Neuronal stem cell (in vitro differentiated cells): ENCODE measurements around the gene MX2.

ENCODE experiments used
- DNase-seq: peaks from one replicate; pipeline ENCODE4 v3.0.0-alpha.2; 2013; ENCODE audit warnings: low spot score
- H2AFZ ChIP-seq: one replicate; pipeline ENCODE4 v1.6.1; 2013; ENCODE audit warnings: mild to moderate bottlenecking, low read length, inconsistent platforms
- H2AK5ac ChIP-seq: 2 replicates; pipeline ENCODE4 v1.6.1; 2013; ENCODE audit warnings: low read depth, mild to moderate bottlenecking, inconsistent platforms, low read length, moderate library complexity, mixed read lengths
- H2BK120ac ChIP-seq: 2 replicates; pipeline ENCODE4 v1.6.1; 2013; ENCODE audit warnings: low read depth, mild to moderate bottlenecking, inconsistent platforms, low read length, moderate library complexity, mixed read lengths
- H2BK12ac ChIP-seq: one replicate; pipeline ENCODE4 v1.6.1; 2013; ENCODE audit warnings: low read length, inconsistent platforms
- H2BK15ac ChIP-seq: 2 replicates; pipeline ENCODE4 v1.6.1; 2013; ENCODE audit warnings: mild to moderate bottlenecking, low read length, inconsistent platforms, mixed read lengths
- H2BK5ac ChIP-seq: one replicate; pipeline ENCODE4 v1.6.1; 2013; ENCODE audit warnings: inconsistent platforms, mild to moderate bottlenecking, low read length, moderate library complexity
- H3K14ac ChIP-seq: one replicate; pipeline ENCODE4 v1.6.1; 2013; ENCODE audit warnings: low read length, inconsistent platforms
- H3K18ac ChIP-seq: 2 replicates; pipeline ENCODE4 v1.6.1; 2013; ENCODE audit warnings: low read length, inconsistent platforms
- H3K23ac ChIP-seq: 2 replicates; pipeline ENCODE4 v1.6.1; 2013; ENCODE audit warnings: low read depth, mild to moderate bottlenecking, mixed read lengths, low read length, inconsistent platforms; ENCODE audit not compliant: poor library complexity
- H3K27ac ChIP-seq: replicated peaks from 3 replicates; pipeline ENCODE4 v1.5.1; 2013; ENCODE audit warnings: low read length, inconsistent platforms
- H3K27me3 ChIP-seq, 3 experiments: 2 replicates each; pipeline ENCODE4 v1.6.1; 2013; ENCODE audit warnings: low read length in 3 of 3, mild to moderate bottlenecking in 2 of 3, inconsistent platforms in 1 of 3, low read depth in 1 of 3, mixed read lengths in 1 of 3, moderate library complexity in 1 of 3; ENCODE audit not compliant: control insufficient read depth in 3 of 3, insufficient read depth in 3 of 3
- H3K36me3 ChIP-seq, 2 donors: replicated peaks in 1 of 2; 2 replicates each; pipeline ENCODE4 v1.6.1; 2013; ENCODE audit warnings: low read length in 2 of 2; ENCODE audit not compliant: control insufficient read depth in 2 of 2, insufficient read depth in 2 of 2
- H3K4ac ChIP-seq: 2 replicates; pipeline ENCODE4 v1.6.1; 2013; ENCODE audit warnings: inconsistent platforms, mild to moderate bottlenecking, low read length, moderate library complexity
- H3K4me1 ChIP-seq, 2 donors: 1 replicate in 1 of 2; 2 replicates in 1 of 2; pipeline ENCODE4 v1.6.1; 2013; ENCODE audit warnings: low read length in 2 of 2, low read depth in 1 of 2; ENCODE audit not compliant: control insufficient read depth in 2 of 2, insufficient read depth in 1 of 2
- H3K4me2 ChIP-seq: one replicate; pipeline ENCODE4 v1.6.1; 2013; ENCODE audit warnings: mild to moderate bottlenecking, low read length, inconsistent platforms; ENCODE audit not compliant: insufficient read depth, poor library complexity, severe bottlenecking
- H3K4me3 ChIP-seq, 2 donors: 2 replicates each; pipeline ENCODE4 v1.5.1; 2013; ENCODE audit warnings: low read length in 2 of 2, mild to moderate bottlenecking in 2 of 2, inconsistent platforms in 1 of 2, moderate library complexity in 1 of 2
- H3K79me1 ChIP-seq: one replicate; pipeline ENCODE4 v1.6.1; 2013; ENCODE audit warnings: low read depth, mild to moderate bottlenecking, inconsistent platforms, low read length, moderate library complexity
- H3K9ac ChIP-seq: one replicate; pipeline ENCODE4 v1.6.1; 2013; ENCODE audit warnings: mild to moderate bottlenecking, low read depth, low read length, inconsistent platforms; ENCODE audit not compliant: poor library complexity
- H3K9me3 ChIP-seq, 2 donors: replicated peaks in 1 of 2; 2 replicates each; pipeline versions ENCODE3 to v1.6.1; 2013; ENCODE audit warnings: low read length in 2 of 2, mild to moderate bottlenecking in 2 of 2, inconsistent platforms in 1 of 2, low read depth in 1 of 2, mixed read lengths in 1 of 2, moderate library complexity in 1 of 2; ENCODE audit not compliant: control insufficient read depth in 2 of 2, insufficient read depth in 1 of 2
- H4K8ac ChIP-seq: one replicate; pipeline ENCODE4 v1.6.1; 2013; ENCODE audit warnings: low read depth, mild to moderate bottlenecking, inconsistent platforms, low read length, moderate library complexity
- H4K91ac ChIP-seq: one replicate; pipeline ENCODE4 v1.6.1; 2013; ENCODE audit warnings: low read length, low read depth, mild to moderate bottlenecking, inconsistent platforms; ENCODE audit not compliant: poor library complexity
- WGBS, 2 donors: extraction: QIAGEN DNeasy Blood & Tissue Kit; methylation state at CpG; one replicate each; pipeline ENCODE4 v1.1.7; 2013; ENCODE audit warnings: missing lambda C conversion rate in 2 of 2, mixed read lengths in 1 of 2; ENCODE audit not compliant: insufficient read length in 2 of 2, insufficient replicate concordance in 1 of 2; ENCODE audit errors: extremely low coverage in 2 of 2; 5-methylcytosine and 5-hydroxymethylcytosine counted together

MX2 gene

GRCh38 chr21:41366522-41367151 lies 4.8 kb downstream of the MX2 start:
- Histone ChIP-seq H3K27ac (no peak overlapping the region), H3K4me3 (no peak overlapping the region), H2AK5ac (no peak overlapping the region), H3K23ac (no peak overlapping the region), H3K4me2 (no peak overlapping the region), H2BK12ac (no peak overlapping the region), H3K14ac (no peak overlapping the region), H4K91ac (no peak overlapping the region), H2BK120ac (no peak overlapping the region), H4K8ac (no peak overlapping the region), H2BK5ac (no peak overlapping the region), H3K9me3 (no peaks in the 10 kb centered on the region), H2BK15ac (no peak overlapping the region), H3K4me1 (peaks cover 0 to 3% of the 10 kb centered on the region in 2 donors), H3K36me3 (no peaks in the 10 kb centered on the region), H3K27me3 (peaks cover 0 to 17% (median 0%) of the 10 kb centered on the region in 3 experiments), H3K4ac (no peak overlapping the region), H3K79me1 (no peaks in the 10 kb centered on the region), H3K9ac (no peak overlapping the region), H2AFZ (no peak overlapping the region), H3K18ac (no peak overlapping the region)
- DNase-seq, result no peak
- WGBS, 2 donors, result no CpG with 5 or more reads among the region's 12 CpGs

- WGBS, 2 donors, result no CpG with 5 or more reads among the region's 9 CpGs
- no peak overlapping the region for H4K91ac ChIP-seq
- H2BK120ac ChIP-seq, result no peak overlapping the region
- no peak overlapping the region for H3K14ac ChIP-seq
- no peak overlapping the region for H3K23ac ChIP-seq
- H3K4ac ChIP-seq, result no peak overlapping the region
- H2AFZ ChIP-seq, result no peak overlapping the region
- no peak for DNase-seq
- peaks cover 0 to 3% of the 10 kb centered on the region in 2 donors for H3K4me1 ChIP-seq
- H3K9ac ChIP-seq, result no peak overlapping the region
- H2BK5ac ChIP-seq, result no peak overlapping the region
- no peak overlapping the region for H2BK15ac ChIP-seq
- no peak overlapping the region for H2AK5ac ChIP-seq
- no peak overlapping the region for H3K18ac ChIP-seq
- H3K9me3 ChIP-seq, result no peaks in the 10 kb centered on the region
- H3K27me3 ChIP-seq, result peaks cover 0 to 17% (median 0%) of the 10 kb centered on the region in 3 experiments
- no peaks in the 10 kb centered on the region for H3K79me1 ChIP-seq
- no peak overlapping the region for H4K8ac ChIP-seq
- no peak overlapping the region for H3K4me2 ChIP-seq
- no peak overlapping the region for H3K27ac ChIP-seq
- no peak overlapping the region for H2BK12ac ChIP-seq
- no peak overlapping the region for H3K4me3 ChIP-seq
- H3K36me3 ChIP-seq, result no peaks in the 10 kb centered on the region
Measured at GRCh38 chr21:41367301-41367944, 5.6 kb downstream of the MX2 start.

- peaks cover 0 to 3% of the 10 kb centered on the region in 2 donors for H3K4me1 ChIP-seq
- peaks cover 0 to 17% (median 0%) of the 10 kb centered on the region in 3 experiments for H3K27me3 ChIP-seq
- H4K8ac ChIP-seq, result no peak overlapping the region
- no peak overlapping the region for H3K14ac ChIP-seq
- peak overlapping the region; percentile 81 for H2BK15ac ChIP-seq
- H3K23ac ChIP-seq, result no peak overlapping the region
- no peak overlapping the region for H3K4me2 ChIP-seq
- H2BK120ac ChIP-seq, result no peak overlapping the region
- no peak overlapping the region for H3K18ac ChIP-seq
- no peak overlapping the region for H2AK5ac ChIP-seq
- no peak overlapping the region for H3K27ac ChIP-seq
- H3K9me3 ChIP-seq, result no peaks in the 10 kb centered on the region
- H3K4ac ChIP-seq, result no peak overlapping the region
- WGBS, 2 donors, result no CpG with 5 or more reads among the region's 15 CpGs
- H2BK12ac ChIP-seq, result no peak overlapping the region
- no peak overlapping the region for H2AFZ ChIP-seq
- H3K36me3 ChIP-seq, result no peaks in the 10 kb centered on the region
- H3K9ac ChIP-seq, result no peak overlapping the region
- no peak for DNase-seq
- H4K91ac ChIP-seq, result no peak overlapping the region
- no peak overlapping the region for H2BK5ac ChIP-seq
- H3K4me3 ChIP-seq, result no peak overlapping the region
- H3K79me1 ChIP-seq, result no peaks in the 10 kb centered on the region
Measured at GRCh38 chr21:41367945-41368734, 6.3 kb downstream of the MX2 start.

GRCh38 chr21:41368735-41369104 lies 6.9 kb downstream of the MX2 start:
- H3K4me2 ChIP-seq, result no peak overlapping the region
- H2BK120ac ChIP-seq, result no peak overlapping the region
- peak overlapping the region; percentile 5 for H3K18ac ChIP-seq
- peak overlapping the region; percentile 40 for H2AFZ ChIP-seq
- no peaks in the 10 kb centered on the region for H3K36me3 ChIP-seq
- no peak overlapping the region for H2BK12ac ChIP-seq
- H3K4ac ChIP-seq, result no peak overlapping the region
- H2AK5ac ChIP-seq, result no peak overlapping the region
- peaks cover 0 to 3% of the 10 kb centered on the region in 2 donors for H3K4me1 ChIP-seq
- H3K4me3 ChIP-seq, result no peak overlapping the region
- no peak overlapping the region for H2BK5ac ChIP-seq
- H3K79me1 ChIP-seq, result no peaks in the 10 kb centered on the region
- H4K8ac ChIP-seq, result no peak overlapping the region
- no peak overlapping the region for H3K14ac ChIP-seq
- H3K27me3 ChIP-seq, result peaks cover 0 to 17% (median 0%) of the 10 kb centered on the region in 3 experiments
- H3K23ac ChIP-seq, result no peak overlapping the region
- DNase-seq, result no peak
- no peak overlapping the region for H3K9ac ChIP-seq
- no peaks in the 10 kb centered on the region for H3K9me3 ChIP-seq
- no peak overlapping the region for H3K27ac ChIP-seq
- H2BK15ac ChIP-seq, result no peak overlapping the region
- no peak overlapping the region for H4K91ac ChIP-seq
- whole genome bisulfite sequencing, 2 donors, result no CpG with 5 or more reads among the region's 4 CpGs
